RWPE2 (cell line): ENCODE results near the gene RANGAP1.

Source experiments
- ATAC-seq: fragments of 200-7000 bp; cut with Tn5 transposase; 3 replicates; pipeline ENCODE4 v1.9.1; 2021; ENCODE audit warnings: low read depth
- DNase-seq: peaks from one replicate; pipeline ENCODE4 v3.0.0-alpha.2; 2020; ENCODE audit warnings: low spot score
- H3K27ac ChIP-seq: fragments of 450-650 bp; 2 replicates; pipeline ENCODE4 v1.5.1; 2017; ENCODE audit warnings: mild to moderate bottlenecking; ENCODE audit not compliant: poor library complexity, severe bottlenecking
- H3K27me3 ChIP-seq: fragments of 250-450 bp; sonication (Bioruptor Pico); 2 replicates; pipeline ENCODE4 v1.5.1; 2021; ENCODE audit warnings: mild to moderate bottlenecking, moderate library complexity; ENCODE audit not compliant: insufficient read depth, poor library complexity, severe bottlenecking
- H3K36me3 ChIP-seq: fragments of 250-450 bp; sonication (Bioruptor Pico); 2 replicates; pipeline ENCODE4 v1.5.1; 2020; ENCODE audit warnings: low read depth, mild to moderate bottlenecking, moderate library complexity
- H3K4me1 ChIP-seq: fragments of 250-450 bp; sonication (Bioruptor Pico); 2 replicates; pipeline ENCODE4 v1.5.1; 2021; ENCODE audit warnings: mild to moderate bottlenecking, moderate library complexity; ENCODE audit not compliant: insufficient read depth, poor library complexity, severe bottlenecking
- H3K4me3 ChIP-seq: fragments of 250-450 bp; sonication (Bioruptor Pico); 2 replicates; pipeline ENCODE4 v1.5.1; 2021; ENCODE audit warnings: mild to moderate bottlenecking, moderate library complexity; ENCODE audit not compliant: severe bottlenecking
- H3K9me3 ChIP-seq: fragments of 250-450 bp; sonication (Bioruptor Pico); 2 replicates; pipeline ENCODE4 v1.5.1; 2021; ENCODE audit warnings: mild to moderate bottlenecking, moderate library complexity; ENCODE audit not compliant: severe bottlenecking
- CTCF ChIP-seq: fragments of 450-650 bp; IDR thresholded peaks from one replicate; pipeline ENCODE4 v1.5.1; 2017; ENCODE audit warnings: mild to moderate bottlenecking, moderate library complexity; ENCODE audit not compliant: poor library complexity, severe bottlenecking

Gene RANGAP1

GRCh38 chr22:41231369-41231768 lies 54.6 kb downstream of the RANGAP1 start:
- DNase-seq: no peak
- Histone ChIP-seq H3K9me3 (no peaks in the 10 kb centered on the region), H3K4me3 (no peak overlapping the region), H3K27me3 (no peaks in the 10 kb centered on the region), H3K27ac (no peak overlapping the region), H3K4me1 (no peaks in the 10 kb centered on the region), H3K36me3 (peaks cover 20% of the 10 kb centered on the region)
- TF ChIP-seq CTCF: no peak
- no peak for ATAC-seq

- no peak overlapping the region for H3K4me3 ChIP-seq
- H3K36me3 ChIP-seq: peaks cover 28% of the 10 kb centered on the region
- H3K27me3 ChIP-seq: no peaks in the 10 kb centered on the region
- ATAC-seq: no peak
- H3K9me3 ChIP-seq: no peaks in the 10 kb centered on the region
- DNase-seq: no peak
- no peaks in the 10 kb centered on the region for H3K4me1 ChIP-seq
- H3K27ac ChIP-seq: no peak overlapping the region
- TF ChIP-seq CTCF: no peak
Observed at GRCh38 chr22:41230401-41230785, 55.6 kb downstream of the RANGAP1 start.

- Histone ChIP-seq H3K27ac (no peak overlapping the region), H3K9me3 (no peaks in the 10 kb centered on the region), H3K4me1 (no peaks in the 10 kb centered on the region), H3K27me3 (no peaks in the 10 kb centered on the region), H3K4me3 (no peak overlapping the region), H3K36me3 (peaks cover 28% of the 10 kb centered on the region)
- DNase-seq (no peak), ATAC-seq (no peak)
- no peak for TF ChIP-seq CTCF
Observed at GRCh38 chr22:41229730-41230400, 56.1 kb downstream of the RANGAP1 start.

GRCh38 chr22:41229215-41229614 lies 56.8 kb downstream of the RANGAP1 start:
- Histone ChIP-seq H3K4me3 (no peak overlapping the region), H3K36me3 (peaks cover 28% of the 10 kb centered on the region), H3K27me3 (no peaks in the 10 kb centered on the region), H3K27ac (no peak overlapping the region), H3K9me3 (no peaks in the 10 kb centered on the region), H3K4me1 (no peaks in the 10 kb centered on the region)
- no peak for DNase-seq
- TF ChIP-seq CTCF: no peak
- ATAC-seq: no peak
